Astrocyte of the cerebellum (primary cell): ENCODE data around the gene CUEDC1.
A peak's percentile ranks its signal among the peaks of the same experiment; 100 is the strongest.

Source experiments
- DNase-seq: peaks from one replicate; pipeline ENCODE4 v3.0.0-alpha.2; 2011; ENCODE audit warnings: low read depth
- H3K4me3 ChIP-seq: 2 replicates; pipeline ENCODE4 v1.5.1; 2011; ENCODE audit warnings: mild to moderate bottlenecking, low read depth, low read length, moderate library complexity
- CTCF ChIP-seq: IDR thresholded peaks from 2 replicates; pipeline ENCODE4 v1.5.1; 2012; ENCODE audit warnings: low read length, low read depth, moderate library complexity, mild to moderate bottlenecking; ENCODE audit errors: missing control alignments
- in situ Hi-C: cut with HindIII; loops from 2 replicates; pipeline ENCODE4 v1.10.0; 2017; ENCODE audit warnings: low sequenced_read_pairs

The CUEDC1 gene

GRCh38 chr17:57875290-57876022, 79.8 kb downstream of the CUEDC1 start:
- in situ Hi-C loops: no loop called here
- no peak overlapping the region for H3K4me3 ChIP-seq
- DNase-seq: peak; percentile 96
- TF ChIP-seq CTCF: peak; percentile 54

GRCh38 chr17:57874434-57875289, 80.5 kb downstream of the CUEDC1 start:
- no peak for TF ChIP-seq CTCF
- no peak overlapping the region for H3K4me3 ChIP-seq
- in situ Hi-C loops: no loop called here
- peak; percentile 87 for DNase-seq

GRCh38 chr17:57874058-57874419, 81.2 kb downstream of the CUEDC1 start:
- no peak overlapping the region for H3K4me3 ChIP-seq
- in situ Hi-C loops: no loop called here
- TF ChIP-seq CTCF: no peak
- no peak for DNase-seq

- no peak for TF ChIP-seq CTCF
- in situ Hi-C loops: no loop called here
- DNase-seq: no peak
- H3K4me3 ChIP-seq: no peak overlapping the region
Measured at GRCh38 chr17:57873261-57874057, 81.8 kb downstream of the CUEDC1 start.

- no peak for DNase-seq
- no peak overlapping the region for H3K4me3 ChIP-seq
Measured at GRCh38 chr17:57872536-57872935, 82.7 kb downstream of the CUEDC1 start.

More at GRCh38 chr17:57872536-57872935, 82.7 kb downstream of the CUEDC1 start:
- in situ Hi-C loops: no loop called here
- TF ChIP-seq CTCF: no peak
